Measurements from ENCODE around the gene SLC24A4. TPM values are rescaled to one million over a fixed set of nuclear protein-coding genes. Genes with fewer than 3 reads are reported as not detected.

SLC24A4 gene
- total RNA-seq, 1 experiment from 2014 or later: 0.07 TPM

- no peaks in the 10 kb centered on the region for H3K36me3 ChIP-seq
- DNase-seq: no peak
Observed at GRCh38 chr14:92452471-92452870, 129.5 kb downstream of the SLC24A4 start.

GRCh38 chr14:92453691-92454090 is 130.7 kb downstream of the SLC24A4 start:
- Histone ChIP-seq H3K4me3 (no peak overlapping the region), H3K36me3 (no peaks in the 10 kb centered on the region), H3K9me3 (no peaks in the 10 kb centered on the region), H3K27me3 (no peaks in the 10 kb centered on the region)
- no peak for DNase-seq

More at GRCh38 chr14:92452471-92452870, 129.5 kb downstream of the SLC24A4 start:
- Histone ChIP-seq H3K27me3 (no peaks in the 10 kb centered on the region), H3K4me3 (no peak overlapping the region), H3K9me3 (no peaks in the 10 kb centered on the region)

GRCh38 chr14:92455231-92455630 is 132.3 kb downstream of the SLC24A4 start:
- no peak overlapping the region for H3K4me3 ChIP-seq
- H3K36me3 ChIP-seq: no peaks in the 10 kb centered on the region
- DNase-seq: no peak
- no peaks in the 10 kb centered on the region for H3K27me3 ChIP-seq
- H3K9me3 ChIP-seq: no peaks in the 10 kb centered on the region

GRCh38 chr14:92456215-92457015 is 133.4 kb downstream of the SLC24A4 start:
- DNase-seq: peak; percentile 44
- no peaks in the 10 kb centered on the region for H3K36me3 ChIP-seq
- H3K9me3 ChIP-seq: no peaks in the 10 kb centered on the region
- H3K4me3 ChIP-seq: no peak overlapping the region
- H3K27me3 ChIP-seq: no peaks in the 10 kb centered on the region

- H3K27me3 ChIP-seq: no peaks in the 10 kb centered on the region
- no peaks in the 10 kb centered on the region for H3K36me3 ChIP-seq
- no peaks in the 10 kb centered on the region for H3K9me3 ChIP-seq
- H3K4me3 ChIP-seq: no peak overlapping the region
- DNase-seq: no peak
Observed at GRCh38 chr14:92457016-92457565, 134.1 kb downstream of the SLC24A4 start.

GRCh38 chr14:92458136-92459029 is 135.4 kb downstream of the SLC24A4 start:
- H3K4me3 ChIP-seq: no peak overlapping the region
- H3K9me3 ChIP-seq: no peaks in the 10 kb centered on the region
- no peaks in the 10 kb centered on the region for H3K27me3 ChIP-seq
- no peak for DNase-seq
- H3K36me3 ChIP-seq: no peaks in the 10 kb centered on the region

- Histone ChIP-seq H3K9me3 (no peaks in the 10 kb centered on the region), H3K4me3 (no peak overlapping the region), H3K27me3 (no peaks in the 10 kb centered on the region), H3K36me3 (no peaks in the 10 kb centered on the region)
- DNase-seq: no peak
Observed at GRCh38 chr14:92459030-92459949, 136.3 kb downstream of the SLC24A4 start.

GRCh38 chr14:92459950-92460421 is 137.0 kb downstream of the SLC24A4 start:
- H3K4me3 ChIP-seq: no peak overlapping the region
- H3K9me3 ChIP-seq: no peaks in the 10 kb centered on the region
- H3K36me3 ChIP-seq: no peaks in the 10 kb centered on the region
- H3K27me3 ChIP-seq: no peaks in the 10 kb centered on the region
- DNase-seq: no peak

- Histone ChIP-seq H3K27me3 (no peaks in the 10 kb centered on the region), H3K4me3 (no peak overlapping the region), H3K36me3 (no peaks in the 10 kb centered on the region), H3K9me3 (no peaks in the 10 kb centered on the region)
- no peak for DNase-seq
Observed at GRCh38 chr14:92460541-92460915, 137.6 kb downstream of the SLC24A4 start.

GRCh38 chr14:92460916-92461579 is 138.1 kb downstream of the SLC24A4 start:
- no peak for DNase-seq
- Histone ChIP-seq H3K27me3 (no peaks in the 10 kb centered on the region), H3K9me3 (no peaks in the 10 kb centered on the region), H3K4me3 (no peak overlapping the region), H3K36me3 (no peaks in the 10 kb centered on the region)

- Histone ChIP-seq H3K27me3 (no peaks in the 10 kb centered on the region), H3K9me3 (no peaks in the 10 kb centered on the region), H3K4me3 (no peak overlapping the region), H3K36me3 (no peaks in the 10 kb centered on the region)
- DNase-seq: no peak
Observed at GRCh38 chr14:92461891-92462290, 138.9 kb downstream of the SLC24A4 start.

GRCh38 chr14:92462568-92462967 is 139.6 kb downstream of the SLC24A4 start:
- no peak for DNase-seq
- no peaks in the 10 kb centered on the region for H3K27me3 ChIP-seq
- 0 out of 2 replicates have a peak, but pooled peaks cover 2% of the 10 kb centered on the region for H3K9me3 ChIP-seq

GRCh38 chr14:92463141-92463540 is 140.2 kb downstream of the SLC24A4 start:
- Histone ChIP-seq H3K27me3 (no peaks in the 10 kb centered on the region), H3K4me3 (no peak overlapping the region), H3K36me3 (no peaks in the 10 kb centered on the region), H3K9me3 (0 out of 2 replicates have a peak, but pooled peaks cover 2% of the 10 kb centered on the region)
- DNase-seq: no peak

More at GRCh38 chr14:92462568-92462967, 139.6 kb downstream of the SLC24A4 start:
- Histone ChIP-seq H3K4me3 (no peak overlapping the region), H3K36me3 (no peaks in the 10 kb centered on the region)

GRCh38 chr14:92464156-92464555 is 141.2 kb downstream of the SLC24A4 start:
- DNase-seq: no peak
- H3K9me3 ChIP-seq: 0 out of 2 replicates have a peak, but pooled peaks cover 2% of the 10 kb centered on the region
- no peaks in the 10 kb centered on the region for H3K36me3 ChIP-seq
- no peaks in the 10 kb centered on the region for H3K27me3 ChIP-seq
- H3K4me3 ChIP-seq: no peak overlapping the region

GRCh38 chr14:92464716-92465115 is 141.8 kb downstream of the SLC24A4 start:
- no peak overlapping the region for H3K4me3 ChIP-seq
- DNase-seq: no peak
- H3K36me3 ChIP-seq: no peaks in the 10 kb centered on the region
- H3K9me3 ChIP-seq: 0 out of 2 replicates have a peak, but pooled peaks cover 2% of the 10 kb centered on the region
- H3K27me3 ChIP-seq: no peaks in the 10 kb centered on the region
